SK-N-SH (cell line): ENCODE measurements around the gene ARHGAP8. TPM values are rescaled to one million over a fixed set of nuclear protein-coding genes. Genes with fewer than 3 reads are reported as not detected.

Experiments
- CTCF ChIA-PET: fragments of 300-600, 350-600 bp; formaldehyde crosslinking; extraction: SDS; loops from one replicate; lab custom pipeline; 2021; lab: Yijun Ruan, JAX
- POLR2A ChIA-PET: fragments of 350-600 bp; sonication (Branson Sonifier 250); formaldehyde crosslinking; extraction: SDS; loops from one replicate; lab custom pipeline; 2020; ENCODE audit warnings: antibody characterized with exemption, inconsistent platforms; lab: Yijun Ruan, JAX
- DNase-seq: peaks from one replicate; pipeline ENCODE4 v3.0.0; 2012
- H2AFZ ChIP-seq: fragments of 200-600 bp; sonication (generic); 2 replicates; pipeline ENCODE4 v1.8.1; 2016; ENCODE audit warnings: antibody characterized with exemption, mild to moderate bottlenecking, low read depth
- H3F3A ChIP-seq: fragments of 200-600 bp; sonication (generic); replicated peaks from 2 replicates; pipeline ENCODE3; 2016; ENCODE audit warnings: antibody characterized with exemption, mild to moderate bottlenecking; ENCODE audit not compliant: insufficient read depth
- H3K27ac ChIP-seq, 2 experiments: fragments of 200-500 bp in 1 of 2; fragments of 200-600 bp in 1 of 2; sonication (Bioruptor generic) in 1 of 2; sonication (generic), shearing (Covaris generic) in 1 of 2; 2 replicates each; pipeline versions ENCODE4 v1.5.1 to v1.6.1; 2014 to 2016; ENCODE audit warnings: low read depth in 2 of 2, inconsistent platforms in 1 of 2, low read length in 1 of 2, mild to moderate bottlenecking in 1 of 2, mixed read lengths in 1 of 2
- H3K27me3 ChIP-seq: fragments of 200-600 bp; sonication (generic), shearing (Covaris generic); 2 replicates; pipeline ENCODE4 v1.6.1; 2016; ENCODE audit warnings: mixed run types; ENCODE audit not compliant: insufficient read depth
- H3K36me3 ChIP-seq, 2 experiments: fragments of 200-500 bp in 1 of 2; fragments of 200-600 bp in 1 of 2; sonication (Bioruptor generic) in 1 of 2; sonication (generic) in 1 of 2; replicated peaks in 1 of 2; 2 replicates each; pipeline versions ENCODE3 to v1.5.1; 2014 to 2016; ENCODE audit warnings: low read length in 1 of 2, mild to moderate bottlenecking in 1 of 2; ENCODE audit not compliant: insufficient read depth in 2 of 2, control insufficient read depth in 1 of 2
- H3K4me1 ChIP-seq, 2 experiments: fragments of 200-500 bp in 1 of 2; fragments of 200-600 bp in 1 of 2; sonication (Bioruptor generic) in 1 of 2; sonication (generic), shearing (Covaris generic) in 1 of 2; 2 replicates each; pipeline versions ENCODE4 v1.5.1 to v1.6.1; 2014 to 2016; ENCODE audit warnings: low read depth in 1 of 2, low read length in 1 of 2, mixed run types in 1 of 2; ENCODE audit not compliant: insufficient read depth in 2 of 2, control insufficient read depth in 1 of 2
- H3K4me2 ChIP-seq: fragments of 200-600 bp; sonication (generic), shearing (Covaris generic); 2 replicates; pipeline ENCODE4 v1.6.1; 2017; ENCODE audit warnings: mixed run types
- H3K4me3 ChIP-seq, 2 experiments: fragments of 200-500 bp in 1 of 2; fragments of 200-600 bp in 1 of 2; sonication (Bioruptor generic) in 1 of 2; sonication (generic), shearing (Covaris generic) in 1 of 2; 2 replicates each; pipeline versions ENCODE4 v1.5.1 to v1.8.1; 2014 to 2016; ENCODE audit warnings: low read depth in 2 of 2, inconsistent platforms in 1 of 2, low read length in 1 of 2, mild to moderate bottlenecking in 1 of 2, mixed read lengths in 1 of 2, moderate library complexity in 1 of 2
- H3K79me2 ChIP-seq: fragments of 200-600 bp; sonication (generic); 2 replicates; pipeline ENCODE4 v1.8.1; 2017; ENCODE audit warnings: mild to moderate bottlenecking; ENCODE audit not compliant: insufficient read depth
- H3K9ac ChIP-seq: fragments of 200-600 bp; sonication (generic); 2 replicates; pipeline ENCODE4 v1.6.1; 2017; ENCODE audit warnings: mixed run types
- H3K9me2 ChIP-seq: fragments of 200-600 bp; sonication (generic); 2 replicates; pipeline ENCODE4 v1.6.1; 2017; ENCODE audit warnings: mixed run types
- H3K9me3 ChIP-seq: fragments of 200-600 bp; sonication (generic); 2 replicates; pipeline ENCODE4 v1.6.1; 2017; ENCODE audit warnings: mixed run types, mild to moderate bottlenecking, moderate library complexity
- H4K20me1 ChIP-seq: fragments of 200-600 bp; sonication (generic); 2 replicates; pipeline ENCODE4 v1.6.1; 2017; ENCODE audit warnings: mild to moderate bottlenecking, mixed run types; ENCODE audit not compliant: insufficient read depth
- CHD2 ChIP-seq: fragments of 150-350 bp; IDR thresholded peaks from 2 replicates; pipeline ENCODE4 v1.6.1; 2018; ENCODE audit warnings: low read length; ENCODE audit not compliant: partially characterized antibody
- EP300 ChIP-seq, 2 experiments: IDR thresholded peaks; 2 replicates each; pipeline versions ENCODE4 v1.4.0 to v1.6.1; 2012; ENCODE audit warnings: borderline replicate concordance in 1 of 2, low read depth in 1 of 2, low read length in 1 of 2
- FOXJ3 ChIP-seq: sonication (generic); formaldehyde crosslinking; IDR thresholded peaks from 2 replicates; pipeline ENCODE4 v1.5.1; 2020; ENCODE audit warnings: mild to moderate bottlenecking, missing genetic modification reagents
- GATA2 ChIP-seq: sonication (generic); formaldehyde crosslinking; IDR thresholded peaks from 2 replicates; pipeline ENCODE4 v1.5.0; 2020; ENCODE audit warnings: mild to moderate bottlenecking, missing genetic modification reagents
- IRF3 ChIP-seq: fragments of 150-350 bp; IDR thresholded peaks from 2 replicates; pipeline ENCODE4 v1.6.1; 2016; ENCODE audit warnings: mild to moderate bottlenecking, low read depth, low read length
- JUND ChIP-seq: IDR thresholded peaks from 2 replicates; pipeline ENCODE4 v1.4.0; 2012
- MXI1 ChIP-seq: IDR thresholded peaks from 2 replicates; pipeline ENCODE4 v1.6.1; 2012; ENCODE audit warnings: mild to moderate bottlenecking, low read depth, low read length, improper control_type of control experiment
- PBX3 ChIP-seq: IDR thresholded peaks from 2 replicates; pipeline ENCODE4; 2012
- RAD21 ChIP-seq: IDR thresholded peaks from 2 replicates; pipeline ENCODE4 v1.6.1; 2012; ENCODE audit warnings: mild to moderate bottlenecking, low read length
- REST ChIP-seq: IDR thresholded peaks from 2 replicates; pipeline ENCODE4 v1.6.1; 2012; ENCODE audit warnings: mild to moderate bottlenecking, low read depth, low read length, moderate library complexity
- TAF1 ChIP-seq: IDR thresholded peaks from 2 replicates; pipeline ENCODE4 v1.6.1; 2012; ENCODE audit warnings: low read depth, mild to moderate bottlenecking, low read length, moderate library complexity, borderline replicate concordance
- USF1 ChIP-seq: IDR thresholded peaks from 2 replicates; pipeline ENCODE4 v1.4.0; 2012; ENCODE audit warnings: low read depth, borderline replicate concordance
- USF2 ChIP-seq: fragments of 150-350 bp; IDR thresholded peaks from 2 replicates; pipeline ENCODE4 v1.6.1; 2017; ENCODE audit warnings: antibody characterized with exemption, low read length, low read depth, borderline replicate concordance
- ZBTB33 ChIP-seq: IDR thresholded peaks from 2 replicates; pipeline ENCODE4 v1.4.0; 2012; ENCODE audit warnings: low read depth, borderline replicate concordance
- WGBS: methylation state at CpG from one replicate; pipeline ENCODE4 v1.1.6; 2017; ENCODE audit warnings: low lambda C conversion rate; 5-methylcytosine and 5-hydroxymethylcytosine counted together
- polyA plus RNA-seq, 3 experiments: library from polyadenylated mRNA; depleted of rRNA; stranded (reverse); fragments of >200 nt; gene quantifications; 2 replicates each; pipeline ENCODE4 v1.2.3, GENCODE V29; 2012

ARHGAP8 gene
- polyA plus RNA-seq, 1 of the 3 experiments (the other 2 are of a cell fraction) = 0.08 TPM

GRCh38 chr22:44759430-44760310 is 7.3 kb downstream of the ARHGAP8 start:
- Histone ChIP-seq H3K36me3 (no peaks in the 10 kb centered on the region), H3K27me3 (no peaks in the 10 kb centered on the region), H3K9me3 (no peaks in the 10 kb centered on the region), H4K20me1 (no peaks in the 10 kb centered on the region), H3K9ac (no peak overlapping the region), H3K4me2 (no peak overlapping the region), H2AFZ (no peak overlapping the region), H3K79me2 (no peaks in the 10 kb centered on the region), H3K9me2 (no peaks in the 10 kb centered on the region), H3K4me3 (no peak overlapping the region), H3K27ac (no peak overlapping the region), H3F3A (no peaks in the 10 kb centered on the region), H3K4me1 (peaks cover 0 to 4% of the 10 kb centered on the region in 2 experiments; a peak in 1 of 4 replicates)
- DNase-seq = no peak
- WGBS = 77% methylated on average over 13 of the region's 18 CpGs
- no peak for TF ChIP-seq USF1
- TF ChIP-seq USF2 = no peak
- TF ChIP-seq CHD2 = no peak
- TF ChIP-seq MXI1 = no peak
- TF ChIP-seq REST = no peak
- TF ChIP-seq JUND = no peak
- no peak for TF ChIP-seq RAD21
- TF ChIP-seq EP300 (IDR thresholded peaks at IDR 0.05; ENCODE audit: borderline replicate concordance in 1 of 2, low read depth in 1 of 2, low read length in 1 of 2) = no peak
- no peak for TF ChIP-seq ZBTB33
- TF ChIP-seq FOXJ3 (CRISPR knock-in tag) = no peak
- TF ChIP-seq PBX3 = no peak
- TF ChIP-seq GATA2 (CRISPR knock-in tag) = no peak
- TF ChIP-seq IRF3 = no peak
- no peak for TF ChIP-seq TAF1
- ChIA-PET CTCF (interaction anchor here (1.3 kb wide), 1 partner anchor 10 kb away, joined by 3 read pairs; no protein-coding TSS in a partner anchor), POLR2A (no interaction called here)
